Bronchus fibroblast of lung (primary cell): Measurements from ENCODE around the gene CSNK2B. TPM values are rescaled to one million over a fixed set of nuclear protein-coding genes. Genes with fewer than 3 reads are reported as not detected.

Source experiments
- total RNA-seq: library from RNA; depleted of rRNA; stranded (reverse); fragments of >200 nt; gene quantifications from 2 replicates; pipeline ENCODE4 v1.2.3, GENCODE V29; 2015

CSNK2B gene
- 316 and 357 TPM in 2 replicates for total RNA-seq

DNA sequence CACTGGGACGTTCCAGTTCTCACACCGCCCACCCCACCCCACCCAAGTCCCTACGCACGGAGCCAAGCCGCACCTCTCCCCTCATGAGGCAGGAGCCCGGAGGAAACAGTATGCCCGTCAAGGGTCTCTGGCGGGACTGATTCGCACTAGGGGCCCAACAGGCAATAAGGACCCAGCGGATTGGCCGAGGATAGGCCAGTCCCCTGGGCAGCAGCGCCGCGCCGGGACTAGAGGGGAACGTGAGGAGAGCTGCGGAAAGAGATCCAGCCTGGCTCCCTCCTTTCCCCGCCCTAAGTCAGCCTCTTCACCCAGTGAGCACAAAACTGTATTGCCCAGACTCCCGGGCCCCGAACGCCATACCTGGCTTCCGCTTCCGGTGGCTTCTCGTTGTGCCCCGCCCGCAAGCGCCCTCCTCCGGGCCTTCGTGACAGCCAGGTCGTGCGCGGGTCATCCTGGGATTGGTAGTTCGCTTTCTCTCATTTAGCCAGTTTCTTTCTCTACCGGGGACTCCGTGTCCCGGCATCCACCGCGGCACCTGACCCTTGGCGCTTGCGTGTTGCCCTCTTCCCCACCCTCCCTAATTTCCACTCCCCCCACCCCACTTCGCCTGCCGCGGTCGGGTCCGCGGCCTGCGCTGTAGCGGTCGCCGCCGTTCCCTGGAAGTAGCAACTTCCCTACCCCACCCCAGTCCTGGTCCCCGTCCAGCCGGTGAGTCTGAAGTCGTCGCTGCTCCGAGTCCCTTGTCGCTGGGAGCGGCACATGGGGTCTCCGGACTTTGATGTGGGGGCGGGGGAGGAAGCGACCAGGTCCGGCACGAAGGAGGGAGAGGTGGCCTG lies at the start of gene CSNK2B:
Gene CSNK2B (plus strand): TSS at position 580 of the 836 bp plus-strand sequence. CDS start 752 bp downstream, outside the sequence.

DNA sequence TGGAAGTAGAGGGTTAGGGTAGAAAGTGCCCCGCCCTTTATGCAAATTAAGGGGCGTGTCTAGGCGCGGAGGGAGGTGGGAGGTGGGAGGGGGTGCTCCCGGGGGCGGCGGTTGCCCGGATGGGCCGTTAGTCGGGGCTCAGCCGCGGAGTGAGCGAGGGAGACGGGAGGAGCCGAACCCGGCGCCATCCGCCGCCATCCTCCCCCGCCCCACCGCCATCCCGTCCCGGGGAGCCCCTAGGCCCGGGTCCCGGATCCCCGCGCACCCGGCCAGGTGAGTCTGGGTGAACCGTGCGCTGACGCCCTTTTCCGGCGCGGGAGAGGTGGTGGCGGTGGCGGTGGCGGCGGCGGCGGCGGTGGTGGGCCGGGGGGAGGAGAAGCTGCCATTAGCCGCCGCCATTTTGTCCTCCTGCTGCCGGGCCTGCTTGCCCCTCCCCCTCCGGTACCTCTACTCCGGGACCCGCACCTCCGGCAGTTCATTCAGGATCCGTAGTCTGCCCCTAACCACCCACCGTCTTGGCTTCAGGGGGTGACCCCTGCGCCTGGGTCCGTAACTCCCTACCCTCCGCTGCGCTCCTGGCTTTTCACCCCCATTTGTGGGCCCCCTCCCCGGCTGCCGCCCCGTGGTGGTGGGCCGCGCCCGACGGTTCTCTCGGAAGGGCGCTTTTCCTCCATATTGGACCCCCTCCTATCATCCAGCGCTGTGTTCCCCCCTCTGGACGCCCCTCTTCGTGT lies 45.1 kb upstream of the CSNK2B start, which contains the start of gene PRRC2A:
Gene PRRC2A (plus strand): TSS at position 130 of the 734 bp plus-strand sequence. CDS start 2,075 bp downstream, outside the sequence.

DNA sequence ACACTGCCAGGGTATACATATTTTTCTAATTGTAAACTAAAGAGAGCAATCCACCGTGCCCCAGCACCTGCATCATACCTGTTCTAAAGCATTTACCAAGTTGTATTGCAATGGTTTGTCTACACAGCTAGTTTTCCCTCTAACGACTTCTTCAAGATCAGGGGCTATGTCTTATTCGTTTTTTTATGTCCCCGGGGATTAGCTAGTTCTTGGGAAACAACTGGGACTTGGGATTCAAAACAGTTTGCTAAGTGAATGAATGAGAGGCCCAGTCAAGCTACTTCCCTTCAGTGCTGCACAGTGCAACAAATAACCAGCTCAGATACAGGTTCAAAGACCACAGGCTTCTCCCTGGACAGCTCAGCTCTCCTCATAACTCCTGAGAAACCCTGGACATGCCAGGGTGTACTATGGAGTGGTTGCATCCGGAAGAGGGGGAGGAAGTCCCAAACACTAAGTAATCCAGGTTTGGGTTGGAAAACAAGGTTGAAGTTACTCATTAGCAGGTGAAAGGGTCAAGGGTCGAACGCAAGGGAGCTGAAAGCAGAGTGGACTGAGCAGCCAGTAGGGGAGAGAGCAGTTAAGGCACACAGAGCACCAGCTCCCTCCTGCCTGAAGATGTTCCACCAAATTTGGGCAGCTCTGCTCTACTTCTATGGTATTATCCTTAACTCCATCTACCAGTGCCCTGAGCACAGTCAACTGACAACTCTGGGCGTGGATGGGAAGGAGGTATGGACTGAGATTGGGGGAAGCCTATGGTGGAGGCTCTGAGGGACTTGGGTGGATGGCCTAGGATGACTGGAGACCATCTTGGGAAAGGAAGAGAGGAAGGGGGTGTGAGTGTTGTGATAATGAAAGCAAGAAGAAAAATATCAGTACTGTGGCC lies 10.3 kb upstream of the CSNK2B start, which contains the start of gene APOM:
Gene APOM (plus strand): TSS at position 546 of the 889 bp plus-strand sequence. CDS start 73 bp downstream, at position 619.

DNA sequence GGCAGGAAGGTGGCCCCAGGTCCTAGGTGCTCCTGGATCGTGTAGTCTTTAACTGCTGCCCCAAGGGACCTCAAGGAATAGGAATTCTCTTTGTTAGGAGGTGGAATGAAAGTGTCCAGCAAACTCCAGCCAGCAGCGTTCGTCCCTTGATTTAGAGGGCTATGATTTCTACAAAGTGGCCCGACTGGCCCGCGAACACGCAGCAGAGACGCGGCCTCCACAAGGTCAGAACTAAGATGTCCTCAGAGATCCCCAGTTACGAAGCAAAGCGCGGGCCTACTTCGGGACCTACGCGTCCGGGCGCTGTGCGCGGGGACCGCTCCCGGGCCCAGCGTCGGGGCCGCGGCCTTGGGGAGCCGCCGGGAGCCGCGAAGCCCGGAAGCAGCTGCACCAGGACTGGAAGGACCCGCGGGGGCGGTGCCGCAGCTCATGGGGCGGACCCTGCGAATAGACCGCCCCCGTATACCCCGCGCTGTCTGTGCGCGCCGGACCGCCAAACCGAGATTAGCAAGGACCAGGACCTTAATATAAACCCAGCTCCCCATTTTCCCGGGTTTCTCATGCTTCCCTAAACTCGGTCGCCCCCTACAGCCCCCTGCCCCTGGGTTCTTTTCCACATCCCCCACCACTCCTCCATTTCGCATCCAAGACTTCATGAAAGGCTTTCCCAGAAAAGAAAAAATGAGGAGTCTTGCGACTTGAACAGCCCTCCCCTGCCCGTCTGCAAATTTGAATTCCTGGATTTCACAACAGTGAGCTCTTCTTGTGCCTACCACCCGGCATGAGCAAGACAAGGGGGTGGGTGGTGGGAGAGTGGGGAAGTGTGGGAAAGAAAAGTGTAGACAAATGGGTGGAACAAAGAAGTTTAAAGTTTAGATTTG lies 5.3 kb upstream of the CSNK2B start, which contains the start of gene C6orf47:
Gene C6orf47 (minus strand): TSS at position 398 of the 881 bp plus-strand sequence. CDS start 831 bp downstream, outside the sequence.

DNA sequence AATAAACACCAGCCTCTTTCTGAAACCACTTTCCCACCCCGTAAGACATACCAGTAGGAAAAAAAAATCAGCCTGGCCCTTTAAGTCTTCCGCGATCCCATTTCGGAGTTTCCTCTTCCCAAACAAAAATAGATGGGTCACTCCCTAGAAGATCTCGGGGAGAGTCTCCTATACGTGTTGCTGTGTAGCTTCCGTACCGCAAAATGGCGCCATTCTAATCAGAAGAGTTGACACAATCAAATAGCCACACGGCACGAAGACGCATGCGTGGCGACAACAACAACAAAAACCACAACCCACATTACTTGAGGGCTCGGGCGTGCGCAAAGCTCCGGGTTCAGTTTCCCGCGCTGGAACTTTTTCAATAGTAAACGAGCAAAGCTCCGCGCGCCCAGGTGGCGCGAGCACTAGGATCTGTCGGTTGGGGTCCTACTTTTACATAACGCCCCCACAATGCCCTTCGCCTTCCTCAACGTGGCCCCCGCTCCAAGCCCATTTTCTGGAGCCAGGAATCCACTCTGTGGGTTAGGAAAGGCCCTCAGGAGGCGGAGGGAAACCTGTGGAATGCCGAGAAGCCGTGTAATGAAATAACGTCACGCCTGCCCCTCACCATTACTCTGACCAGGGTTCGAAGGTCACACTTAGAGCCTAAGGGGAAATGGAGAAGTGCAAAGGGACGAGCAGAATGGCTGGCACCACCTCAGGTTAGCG lies 935 bp upstream of the CSNK2B start, which contains the start of gene GPANK1:
Gene GPANK1 (minus strand): TSS at position 208 of the 711 bp plus-strand sequence. CDS start 519 bp downstream, outside the sequence.

DNA sequence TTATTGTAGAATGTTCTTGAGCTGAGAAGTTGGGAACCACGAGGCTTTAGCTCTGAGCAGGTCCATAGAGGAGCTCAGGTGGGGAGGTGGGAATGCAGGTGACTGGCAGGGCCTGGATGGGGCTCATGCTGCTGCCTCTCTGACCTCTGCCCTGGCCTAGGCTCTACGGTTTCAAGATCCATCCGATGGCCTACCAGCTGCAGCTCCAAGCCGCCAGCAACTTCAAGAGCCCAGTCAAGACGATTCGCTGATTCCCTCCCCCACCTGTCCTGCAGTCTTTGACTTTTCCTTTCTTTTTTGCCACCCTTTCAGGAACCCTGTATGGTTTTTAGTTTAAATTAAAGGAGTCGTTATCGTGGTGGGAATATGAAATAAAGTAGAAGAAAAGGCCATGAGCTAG lies 3.8 kb downstream of the CSNK2B start, which contains the start of gene LY6G5B:
Gene LY6G5B (plus strand): TSS at position 301 of the 400 bp plus-strand sequence. CDS start 975 bp downstream, outside the sequence.

DNA sequence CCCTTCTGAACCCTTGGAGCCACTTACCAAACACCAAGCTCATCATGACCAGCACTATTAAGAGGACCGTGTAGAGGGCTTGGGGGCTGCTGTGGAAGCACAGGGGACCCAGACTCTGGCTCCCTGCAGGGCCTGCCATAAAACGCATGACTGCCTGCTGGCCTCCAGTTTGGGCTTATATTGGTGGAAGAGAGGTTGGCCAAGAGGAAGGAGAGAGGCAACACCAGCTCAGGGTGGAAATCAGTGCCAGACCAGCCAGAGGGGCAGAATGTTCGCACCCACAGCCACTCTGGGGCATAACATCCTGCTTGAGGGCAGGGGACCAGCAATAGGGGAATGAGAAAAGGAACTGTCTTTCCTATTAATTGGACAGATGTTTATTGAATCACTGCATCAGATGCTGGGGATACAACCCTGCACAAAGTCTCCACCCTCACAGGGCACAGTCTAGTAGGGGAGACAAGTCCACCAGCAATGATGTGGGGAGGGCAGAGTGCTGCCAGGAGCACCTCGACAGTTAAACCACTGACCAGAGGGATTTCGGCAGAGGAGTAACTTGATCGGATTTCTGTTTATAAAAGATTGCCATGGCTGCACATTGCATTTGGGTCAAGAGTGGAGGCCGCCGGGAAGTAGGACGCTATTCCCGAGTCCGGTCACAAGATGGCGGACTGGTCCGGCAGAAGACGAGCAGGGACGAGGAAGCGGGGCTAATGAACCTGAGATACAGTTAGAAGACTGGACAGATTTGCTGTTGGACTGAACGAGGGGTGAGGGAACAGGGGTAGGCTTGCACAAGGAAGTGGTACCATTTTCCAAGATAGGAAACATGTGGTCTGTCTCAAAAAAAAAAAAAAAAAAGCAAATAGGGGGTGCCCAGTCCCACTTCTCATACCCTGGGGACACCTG lies 14.6 kb downstream of the CSNK2B start, which contains the start of gene LY6G5C:
Gene LY6G5C (minus strand): TSS at position 842 of the 909 bp plus-strand sequence. CDS start 694 bp downstream, at position 148.

DNA sequence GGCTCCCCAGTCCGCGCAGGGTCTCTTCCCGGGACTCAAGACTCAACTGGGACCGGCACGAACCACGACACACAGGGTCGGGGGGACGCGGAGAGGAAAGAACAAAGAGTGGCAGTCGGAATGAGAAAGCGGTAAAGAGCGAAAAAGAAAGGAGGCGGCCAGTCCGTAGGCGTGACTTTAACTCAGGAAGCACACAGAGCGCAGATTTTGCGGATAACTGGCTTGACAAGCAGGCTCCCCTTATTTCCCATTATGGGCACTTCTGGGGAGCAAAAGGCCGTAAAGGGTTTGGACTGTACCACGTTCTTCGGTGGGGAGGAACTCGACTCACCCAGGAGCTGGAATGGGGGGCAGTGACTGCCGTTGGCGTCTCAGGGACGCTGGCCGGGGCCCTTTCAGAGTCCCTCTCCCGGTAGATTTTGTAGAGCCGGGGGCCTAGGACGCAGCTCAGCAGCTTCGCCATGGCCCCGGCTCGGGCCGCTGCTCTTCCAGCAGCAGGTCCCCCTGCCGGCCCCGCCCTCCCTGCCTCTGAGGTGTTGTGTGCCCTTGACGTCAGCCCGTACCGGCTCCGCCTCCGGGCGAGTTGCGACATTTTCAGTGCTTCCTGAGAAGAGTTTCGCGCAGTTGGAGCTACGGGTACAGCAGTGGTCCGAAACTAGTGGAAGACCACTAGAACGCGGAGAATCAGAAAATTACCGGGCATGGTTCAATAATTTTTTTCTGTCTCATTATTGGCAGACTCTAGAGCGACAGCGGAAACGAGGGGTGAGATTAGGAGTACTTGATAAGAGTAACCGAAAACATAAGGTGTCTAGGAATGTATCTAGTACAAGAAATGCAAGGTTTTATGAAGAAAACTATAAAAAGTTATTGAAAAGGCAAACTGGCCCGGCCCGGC lies 37.2 kb downstream of the CSNK2B start, which contains the start of gene ABHD16A:
Gene ABHD16A (minus strand): TSS at position 506 of the 898 bp plus-strand sequence. CDS start 43 bp downstream, at position 463.

DNA sequence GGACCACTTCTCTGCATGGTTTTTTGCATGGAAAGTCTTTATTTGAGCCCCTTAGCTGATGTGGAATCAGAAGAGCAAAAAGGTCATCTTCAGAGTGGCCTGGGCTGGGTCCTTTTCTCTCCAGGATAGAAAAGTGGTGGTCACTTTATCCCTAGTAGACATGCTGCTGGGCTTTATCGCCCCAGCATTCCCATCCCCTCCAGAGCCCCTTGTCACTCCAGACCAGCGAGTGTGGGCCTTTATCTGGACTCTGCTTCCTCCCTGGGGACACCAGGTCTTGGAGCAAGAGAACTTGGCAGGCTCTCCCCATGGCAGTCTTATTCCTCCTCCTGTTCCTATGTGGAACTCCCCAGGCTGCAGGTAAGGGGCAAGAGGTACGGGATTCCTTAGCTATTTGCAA lies 40.7 kb downstream of the CSNK2B start, which contains the start of gene LY6G6F:
Gene LY6G6F (plus strand): TSS at position 268 of the 400 bp plus-strand sequence. CDS start 41 bp downstream, at position 309.

DNA sequence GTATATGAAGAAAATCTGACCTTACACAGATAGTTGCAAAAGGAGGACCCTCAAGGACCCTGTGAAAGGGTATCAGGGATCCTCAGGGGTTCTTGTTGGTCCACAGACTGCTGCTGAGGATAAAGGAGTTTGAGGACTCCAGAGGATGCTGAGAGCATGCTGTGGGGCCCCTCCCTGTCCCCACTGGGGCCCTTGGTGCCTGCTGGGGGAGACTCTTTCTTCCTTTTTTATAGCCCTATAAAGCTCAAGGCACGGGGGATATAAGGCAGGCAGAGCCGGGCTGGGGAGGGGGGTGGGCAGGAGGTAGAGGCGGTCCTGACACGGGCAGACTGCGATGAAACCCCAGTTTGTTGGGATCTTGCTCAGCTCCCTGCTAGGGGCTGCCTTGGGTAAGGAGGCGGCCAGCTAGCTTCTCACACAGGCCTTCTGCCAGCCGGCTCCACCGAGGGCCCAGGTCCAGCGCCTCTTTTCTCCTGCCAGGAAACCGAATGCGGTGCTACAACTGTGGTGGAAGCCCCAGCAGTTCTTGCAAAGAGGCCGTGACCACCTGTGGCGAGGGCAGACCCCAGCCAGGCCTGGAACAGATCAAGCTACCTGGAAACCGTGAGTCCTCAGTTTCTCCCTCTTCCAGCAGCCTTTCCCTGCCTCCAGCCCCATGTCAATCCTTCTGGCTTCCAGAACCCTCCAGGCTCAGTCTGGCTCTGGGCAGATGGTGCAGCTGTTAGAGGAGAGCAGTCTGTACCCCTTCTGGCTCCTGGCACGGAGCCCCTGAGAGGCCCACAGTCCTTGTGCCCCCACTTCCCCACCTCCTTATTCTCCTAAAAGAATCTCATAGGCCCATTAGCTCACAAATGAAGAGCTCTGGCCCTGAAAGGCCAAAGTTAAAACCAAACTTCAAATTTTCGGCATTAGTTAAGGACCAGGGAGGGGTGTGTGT lies 49.4 kb downstream of the CSNK2B start, which contains the start of gene LY6G6D:
Gene LY6G6D (plus strand): TSS at position 327 of the 937 bp plus-strand sequence. CDS start 8 bp downstream, at position 335.

Other genes with a start within 250 kb of the CSNK2B start
- gene MICB, start 167.9 kb upstream of the CSNK2B start, total RNA-seq = 22.4 and 24.2 TPM in 2 replicates
- not detected in 2 replicates for gene MCCD1, start 137.1 kb upstream of the CSNK2B start, total RNA-seq
- gene DDX39B, start 124.1 kb upstream of the CSNK2B start, total RNA-seq = 498 and 551 TPM in 2 replicates
- 1.2 and 2.7 TPM in 2 replicates for gene ATP6V1G2, start 119.5 kb upstream of the CSNK2B start, total RNA-seq
- gene NFKBIL1, start 118.5 kb upstream of the CSNK2B start, total RNA-seq = 17.7 and 19.9 TPM in 2 replicates
- not detected in 2 replicates for gene LTA, start 93.8 kb upstream of the CSNK2B start, total RNA-seq
- not detected in 2 replicates for gene TNF, start 90.5 kb upstream of the CSNK2B start, total RNA-seq
- gene LTB, start 83.7 kb upstream of the CSNK2B start, total RNA-seq = not detected in 2 replicates
- not detected in 2 replicates for gene LST1, start 79.8 kb upstream of the CSNK2B start, total RNA-seq
- gene NCR3, start 73.1 kb upstream of the CSNK2B start, total RNA-seq = not detected in 2 replicates
- 0.15 TPM in 1 of 2 replicates, not detected in the other for gene AIF1, start 50.8 kb upstream of the CSNK2B start, total RNA-seq
- gene PRRC2A, start 45.4 kb upstream of the CSNK2B start, total RNA-seq = 103 and 107 TPM in 2 replicates
- gene BAG6, start 13.4 kb upstream of the CSNK2B start, total RNA-seq = 265 and 271 TPM in 2 replicates
- 2.9 and 3.6 TPM in 2 replicates for gene APOM, start 10.2 kb upstream of the CSNK2B start, total RNA-seq
- gene C6orf47, start 5.3 kb upstream of the CSNK2B start, total RNA-seq = 15.6 and 17.7 TPM in 2 replicates
- 14.0 and 14.4 TPM in 2 replicates for gene GPANK1, start 1.1 kb upstream of the CSNK2B start, total RNA-seq
- gene LY6G5B, start 3.9 kb downstream of the CSNK2B start, total RNA-seq = 0.84 and 1.3 TPM in 2 replicates
- 1.0 and 2.2 TPM in 2 replicates for gene LY6G5C, start 15.0 kb downstream of the CSNK2B start, total RNA-seq
- gene ABHD16A, start 37.2 kb downstream of the CSNK2B start, total RNA-seq = 23.5 and 25.1 TPM in 2 replicates
- not detected in 2 replicates for gene LY6G6F, start 40.8 kb downstream of the CSNK2B start, total RNA-seq
- gene LY6G6D, start 49.3 kb downstream of the CSNK2B start, total RNA-seq = not detected in 2 replicates
- gene LY6G6C, start 55.7 kb downstream of the CSNK2B start, total RNA-seq = not detected in 2 replicates
- not detected in 2 replicates for gene MPIG6B, start 57.3 kb downstream of the CSNK2B start, total RNA-seq
- gene DDAH2, start 63.2 kb downstream of the CSNK2B start, total RNA-seq = 56.0 and 63.8 TPM in 2 replicates
- gene CLIC1, start 70.5 kb downstream of the CSNK2B start, total RNA-seq = 974 and 1,027 TPM in 2 replicates
- 10.9 and 15.5 TPM in 2 replicates for gene MSH5, start 73.9 kb downstream of the CSNK2B start, total RNA-seq
- 3.2 and 5.8 TPM in 2 replicates for gene SAPCD1, start 96.6 kb downstream of the CSNK2B start, total RNA-seq
- gene VWA7, start 111.2 kb downstream of the CSNK2B start, total RNA-seq = 0.45 and 0.67 TPM in 2 replicates
- 90.6 and 111 TPM in 2 replicates for gene VARS1, start 129.7 kb downstream of the CSNK2B start, total RNA-seq
- gene LSM2, start 140.9 kb downstream of the CSNK2B start, total RNA-seq = 133 and 134 TPM in 2 replicates
- 0.30 and 0.50 TPM in 2 replicates for gene HSPA1L, start 149.2 kb downstream of the CSNK2B start, total RNA-seq
- gene HSPA1A, start 149.5 kb downstream of the CSNK2B start, total RNA-seq = 56.3 and 60.4 TPM in 2 replicates
- 112 and 118 TPM in 2 replicates for gene HSPA1B, start 161.7 kb downstream of the CSNK2B start, total RNA-seq
- gene NEU1, start 196.7 kb downstream of the CSNK2B start, total RNA-seq = 53.8 and 61.4 TPM in 2 replicates
- gene SLC44A4, start 212.9 kb downstream of the CSNK2B start, total RNA-seq = 0.45 TPM in 1 of 2 replicates, not detected in the other
- gene EHMT2, start 231.6 kb downstream of the CSNK2B start, total RNA-seq = 38.7 and 39.8 TPM in 2 replicates
- 3.0 and 3.3 TPM in 2 replicates for gene ZBTB12, start 236.0 kb downstream of the CSNK2B start, total RNA-seq